Sigmoid colon (tissue), 7 donors: Measurements from ENCODE around the gene C1orf53. TPM values are rescaled to one million over a fixed set of nuclear protein-coding genes. Genes with fewer than 3 reads are reported as not detected.

Experiments used
- DNase-seq: peaks from one replicate; pipeline ENCODE4 v3.0.0-alpha.2; 2019
- H3K27ac ChIP-seq, 4 donors: fragments of 200-600 bp; sonication (generic); one replicate each; pipeline ENCODE4 v1.5.1; 2016 to 2019; ENCODE audit warnings: mild to moderate bottlenecking in 1 of 4
- H3K27me3 ChIP-seq, 3 donors: fragments of 200-600 bp; sonication (generic); one replicate each; pipeline ENCODE4 v1.5.1; 2019; ENCODE audit warnings: mild to moderate bottlenecking in 1 of 3
- H3K36me3 ChIP-seq, 4 donors: fragments of 200-600 bp; sonication (generic); one replicate each; pipeline ENCODE4 v1.5.1; 2016 to 2019
- H3K4me1 ChIP-seq, 4 donors: fragments of 200-600 bp; sonication (generic); one replicate each; pipeline ENCODE4 v1.5.1; 2017 to 2019
- H3K4me3 ChIP-seq, 4 donors: fragments of 200-600 bp; sonication (generic); one replicate each; pipeline ENCODE4 v1.5.1; 2017 to 2019; ENCODE audit warnings: mild to moderate bottlenecking in 2 of 4, moderate library complexity in 1 of 4
- H3K9me3 ChIP-seq, 4 donors: fragments of 200-600 bp in 3 of 4; sonication (generic) in 3 of 4; one replicate each; pipeline versions ENCODE4 v1.5.1 to v1.6.1; 2013 to 2019
- CTCF ChIP-seq, 4 experiments: fragments of 450-650 bp in 3 of 4; fragments of 200-600 bp in 1 of 4; IDR thresholded peaks; one replicate each; pipeline ENCODE4 v1.5.1; 2016 to 2019; ENCODE audit warnings: antibody characterized with exemption in 4 of 4, mild to moderate bottlenecking in 3 of 4, moderate library complexity in 2 of 4
- EP300 ChIP-seq, 4 donors: sonication (generic); formaldehyde crosslinking; IDR thresholded peaks; one replicate each; pipeline ENCODE4 v1.6.1; 2017; ENCODE audit warnings: antibody characterized with exemption in 4 of 4
- POLR2A ChIP-seq, 2 donors: fragments of 450-650 bp; IDR thresholded peaks; one replicate each; pipeline ENCODE4 v1.6.1; 2016; ENCODE audit warnings: antibody characterized with exemption in 2 of 2, mild to moderate bottlenecking in 2 of 2, moderate library complexity in 2 of 2
- POLR2AphosphoS5 ChIP-seq, 4 donors: sonication (generic); formaldehyde crosslinking; IDR thresholded peaks; one replicate each; pipeline ENCODE4 v1.6.1; 2017; ENCODE audit warnings: antibody characterized with exemption in 4 of 4
- WGBS, 2 donors: extraction: QIAGEN DNeasy Blood & Tissue Kit; methylation state at CpG; one replicate each; pipeline ENCODE4 v1.1.7; 2013; 5-methylcytosine and 5-hydroxymethylcytosine counted together
- intact Hi-C: fragments of 100-400 bp; cut with DNase I; formaldehyde crosslinking; loops from one replicate; pipeline ENCODE4 v1.15.1; 2023
- polyA plus RNA-seq, 3 donors: library from polyadenylated mRNA; stranded (reverse); fragments of 200-250 nt; gene quantifications; one replicate each; pipeline ENCODE4 v1.2.3, GENCODE V29; 2013
- total RNA-seq, 4 donors: library from RNA; depleted of rRNA; stranded (reverse); fragments of >200 nt; gene quantifications; one replicate each; pipeline ENCODE4 v1.1.0, GENCODE V29; 2016
- donor health status: healthy with polysubstance abuse.
- donor health status: Bipolar disorder and iron deficiency.
- donor health status: healthy.

Gene C1orf53
- total and polyA plus RNA-seq, 7 donors = 1.2 to 13.8 (median 4.0) TPM; not detected in 1

GRCh38 chr1:197910120-197910991, 7.9 kb downstream of the C1orf53 start:
- intact Hi-C loops = no loop called here
- Histone ChIP-seq H3K27ac (no peak overlapping the region), H3K27me3 (peaks cover 73 to 100% (median 94%) of the 10 kb centered on the region in 3 donors), H3K4me3 (no peak overlapping the region), H3K4me1 (peaks cover 0 to 40% (median 38%) of the 10 kb centered on the region in 4 donors), H3K9me3 (no peaks in the 10 kb centered on the region), H3K36me3 (no peaks in the 10 kb centered on the region)
- TF ChIP-seq POLR2A (IDR thresholded peaks at IDR 0.05) (no peak), POLR2AphosphoS5 (IDR thresholded peaks at IDR 0.05) (no peak), EP300 (IDR thresholded peaks at IDR 0.05) (no peak), CTCF (IDR thresholded peaks at IDR 0.05) (no peak)
- 7% methylated on average over 37 of the region's 37 CpGs for WGBS, 2 donors
- no peak for DNase-seq

GRCh38 chr1:197911111-197911856, 8.9 kb downstream of the C1orf53 start:
- Histone ChIP-seq H3K9me3 (no peaks in the 10 kb centered on the region), H3K4me1 (peaks cover 0 to 49% (median 47%) of the 10 kb centered on the region in 4 donors), H3K36me3 (no peaks in the 10 kb centered on the region), H3K27me3 (peaks cover 79 to 100% (median 98%) of the 10 kb centered on the region in 3 donors), H3K27ac (no peak overlapping the region), H3K4me3 (no peak overlapping the region)
- TF ChIP-seq CTCF (IDR thresholded peaks at IDR 0.05) (no peak), EP300 (IDR thresholded peaks at IDR 0.05) (no peak), POLR2A (IDR thresholded peaks at IDR 0.05) (no peak), POLR2AphosphoS5 (IDR thresholded peaks at IDR 0.05) (no peak)
- no peak for DNase-seq
- WGBS, 2 donors = 2% methylated on average over 47 of the region's 47 CpGs
- intact Hi-C loops = no loop called here

GRCh38 chr1:197911857-197912696, 9.6 kb downstream of the C1orf53 start:
- peaks cover 87 to 100% (median 100%) of the 10 kb centered on the region in 3 donors for H3K27me3 ChIP-seq
- H3K36me3 ChIP-seq = no peaks in the 10 kb centered on the region
- TF ChIP-seq POLR2A (IDR thresholded peaks at IDR 0.05) (no peak), CTCF (IDR thresholded peaks at IDR 0.05) (no peak), POLR2AphosphoS5 (IDR thresholded peaks at IDR 0.05) (no peak), EP300 (IDR thresholded peaks at IDR 0.05) (no peak)
- 1 to 2% methylated on average over 46 of the region's 46 CpGs for WGBS, 2 donors
- H3K27ac ChIP-seq = no peak overlapping the region
- no peak overlapping the region for H3K4me3 ChIP-seq
- no peaks in the 10 kb centered on the region for H3K9me3 ChIP-seq
- DNase-seq = no peak
- intact Hi-C loops = no loop called here
- peaks cover 0 to 56% (median 55%) of the 10 kb centered on the region in 4 donors for H3K4me1 ChIP-seq

GRCh38 chr1:197912739-197913494, 10.5 kb downstream of the C1orf53 start:
- peaks cover 86 to 100% (median 100%) of the 10 kb centered on the region in 3 donors for H3K27me3 ChIP-seq
- peaks cover 0 to 64% (median 63%) of the 10 kb centered on the region in 4 donors for H3K4me1 ChIP-seq
- no peaks in the 10 kb centered on the region for H3K36me3 ChIP-seq
- WGBS, 2 donors = 3% methylated on average over 32 of the region's 32 CpGs
- no peaks in the 10 kb centered on the region for H3K9me3 ChIP-seq
- H3K27ac ChIP-seq = no peak overlapping the region
- no peak for TF ChIP-seq POLR2A (IDR thresholded peaks at IDR 0.05)
- TF ChIP-seq CTCF (IDR thresholded peaks at IDR 0.05) = no peak
- no peak for TF ChIP-seq EP300 (IDR thresholded peaks at IDR 0.05)
- no peak for TF ChIP-seq POLR2AphosphoS5 (IDR thresholded peaks at IDR 0.05)
- intact Hi-C loops = no loop called here
- no peak overlapping the region for H3K4me3 ChIP-seq
- DNase-seq = no peak
